HepG2 (cell line): Measurements from ENCODE around the gene GSC2. TPM values are rescaled to one million over a fixed set of nuclear protein-coding genes. Genes with fewer than 3 reads are reported as not detected.

ENCODE experiments used
- BCL6 ChIP-seq: IDR thresholded peaks from 2 replicates; pipeline ENCODE4 v1.6.1; 2016; ENCODE audit warnings: missing genetic modification reagents, missing compliant biosample characterization
- BRCA1 ChIP-seq: sonication (generic); formaldehyde crosslinking; IDR thresholded peaks from 2 replicates; pipeline ENCODE4 v1.4.0; 2020; ENCODE audit warnings: missing genetic modification reagents
- DMAP1 ChIP-seq: IDR thresholded peaks from 2 replicates; pipeline ENCODE4 v1.6.1; 2016
- GABPB1 ChIP-seq: IDR thresholded peaks from 2 replicates; pipeline ENCODE4 v1.6.1; 2016; ENCODE audit warnings: mild to moderate bottlenecking, missing genetic modification reagents, moderate library complexity, missing compliant biosample characterization
- GATA4 ChIP-seq: sonication (generic); IDR thresholded peaks from 2 replicates; pipeline ENCODE4 v1.6.1; 2016; ENCODE audit warnings: antibody characterized with exemption, low read depth, borderline replicate concordance
- IKZF1 ChIP-seq: fragments of 450-650 bp; IDR thresholded peaks from 2 replicates; pipeline ENCODE4 v1.7.1; 2016
- KDM5A ChIP-seq: fragments of 200-600 bp; sonication (generic); IDR thresholded peaks from 2 replicates; pipeline ENCODE4 v1.7.0; 2018; ENCODE audit warnings: antibody characterized with exemption, mild to moderate bottlenecking, low read length, borderline replicate concordance
- MAZ ChIP-seq, 2 experiments: sonication (generic) in 1 of 2; formaldehyde crosslinking in 1 of 2; IDR thresholded peaks; 2 replicates each; pipeline versions ENCODE4 v1.5.0 to v1.6.1; 2012 to 2020; ENCODE audit warnings: low read depth in 2 of 2, mild to moderate bottlenecking in 2 of 2, borderline replicate concordance in 1 of 2, improper control_type of control experiment in 1 of 2, low read length in 1 of 2, missing genetic modification reagents in 1 of 2, moderate library complexity in 1 of 2
- NFYB ChIP-seq: sonication (generic); formaldehyde crosslinking; IDR thresholded peaks from 2 replicates; pipeline ENCODE4 v1.4.0; 2020; ENCODE audit warnings: missing genetic modification reagents
- NR2F2 ChIP-seq: IDR thresholded peaks from 2 replicates; pipeline ENCODE4 v1.6.1; 2012; ENCODE audit warnings: low read depth, inconsistent platforms, borderline replicate concordance
- PHF8 ChIP-seq: sonication (generic); formaldehyde crosslinking; IDR thresholded peaks from 2 replicates; pipeline ENCODE4 v1.5.0; 2020; ENCODE audit warnings: missing genetic modification reagents
- POLR2A ChIP-seq, 2 experiments: IDR thresholded peaks; 2 replicates each; pipeline ENCODE4 v1.6.1; 2011; ENCODE audit warnings: low read depth in 2 of 2, low read length in 2 of 2, mild to moderate bottlenecking in 1 of 2, moderate library complexity in 1 of 2; ENCODE audit not compliant: insufficient read depth in 1 of 2
- RBM39 ChIP-seq: fragments of 200-400 bp; formaldehyde crosslinking; IDR thresholded peaks from one replicate; pipeline ENCODE4 v1.6.1; 2018; ENCODE audit warnings: antibody characterized with exemption, mild to moderate bottlenecking, low read depth, low read length; ENCODE audit not compliant: poor library complexity, severe bottlenecking
- RCOR2 ChIP-seq: IDR thresholded peaks from 2 replicates; pipeline ENCODE4 v1.6.1; 2016; ENCODE audit warnings: missing biosample characterization, missing genetic modification reagents
- TP53 ChIP-seq: sonication (generic); formaldehyde crosslinking; conservative IDR thresholded peaks from 2 replicates; pipeline ENCODE4 v1.4.0; 2020; ENCODE audit warnings: missing genetic modification reagents
- ZBTB1 ChIP-seq: sonication (generic); formaldehyde crosslinking; IDR thresholded peaks from 2 replicates; pipeline ENCODE4 v1.4.0; 2020; ENCODE audit warnings: missing genetic modification reagents, borderline replicate concordance
- ZNF317 ChIP-seq: sonication (generic); formaldehyde crosslinking; IDR thresholded peaks from 2 replicates; pipeline ENCODE4 v1.5.0; 2020; ENCODE audit warnings: mild to moderate bottlenecking, missing genetic modification reagents
- ZNF343 ChIP-seq: sonication (generic); formaldehyde crosslinking; IDR thresholded peaks from 2 replicates; pipeline ENCODE4 v1.4.0; 2020; ENCODE audit warnings: mild to moderate bottlenecking, missing genetic modification reagents
- ZNF775 ChIP-seq: sonication (generic); formaldehyde crosslinking; IDR thresholded peaks from 2 replicates; pipeline ENCODE4 v1.4.0; 2020; ENCODE audit warnings: missing genetic modification reagents, mild to moderate bottlenecking, moderate library complexity, borderline replicate concordance
- polyA plus RNA-seq, 8 experiments: library from polyadenylated mRNA; depleted of rRNA in 3 of 8; stranded (reverse) in 7 of 8; unstranded in 1 of 8; fragments of >200 nt; fragmentation: Illumina TruSeq in 4 of 8; extraction: Trizol in 4 of 8; gene quantifications; 2 replicates each; pipeline versions ENCODE4 v1.2.1 to v1.2.3, GENCODE V29; 2011 to 2016; ENCODE audit warnings: low read depth in 4 of 8, missing spikeins in 1 of 8, mixed read lengths in 1 of 8; ENCODE audit not compliant: insufficient read depth in 1 of 8
- total RNA-seq, 5 experiments: library from RNA; depleted of rRNA; stranded (reverse); fragments of >200 nt; fragmentation: Illumina TruSeq; extraction: Trizol; gene quantifications; 2 replicates each; pipeline ENCODE4 v1.2.3, GENCODE V29; 2016; ENCODE audit warnings: low read depth in 1 of 5
- TF ChIP-seq, protein P1 (sequence below): sonication (generic); formaldehyde crosslinking; IDR thresholded peaks from 2 replicates; pipeline ENCODE4 v1.4.0; 2020; ENCODE audit warnings: mild to moderate bottlenecking, missing genetic modification reagents
- TF ChIP-seq, protein P2 (sequence below): sonication (generic); formaldehyde crosslinking; IDR thresholded peaks from 2 replicates; pipeline ENCODE4 v1.5.1; 2020; ENCODE audit warnings: missing genetic modification reagents, mild to moderate bottlenecking, borderline replicate concordance
- TF ChIP-seq, protein P3 (sequence below): sonication (generic); formaldehyde crosslinking; IDR thresholded peaks from 2 replicates; pipeline ENCODE4 v1.4.0; 2020; ENCODE audit warnings: missing genetic modification reagents

GSC2 gene
- total and polyA plus RNA-seq, 2 of the 13 experiments (the other 11 are each of a cell fraction or from before 2014, with no cell fraction given): not detected

DNA sequence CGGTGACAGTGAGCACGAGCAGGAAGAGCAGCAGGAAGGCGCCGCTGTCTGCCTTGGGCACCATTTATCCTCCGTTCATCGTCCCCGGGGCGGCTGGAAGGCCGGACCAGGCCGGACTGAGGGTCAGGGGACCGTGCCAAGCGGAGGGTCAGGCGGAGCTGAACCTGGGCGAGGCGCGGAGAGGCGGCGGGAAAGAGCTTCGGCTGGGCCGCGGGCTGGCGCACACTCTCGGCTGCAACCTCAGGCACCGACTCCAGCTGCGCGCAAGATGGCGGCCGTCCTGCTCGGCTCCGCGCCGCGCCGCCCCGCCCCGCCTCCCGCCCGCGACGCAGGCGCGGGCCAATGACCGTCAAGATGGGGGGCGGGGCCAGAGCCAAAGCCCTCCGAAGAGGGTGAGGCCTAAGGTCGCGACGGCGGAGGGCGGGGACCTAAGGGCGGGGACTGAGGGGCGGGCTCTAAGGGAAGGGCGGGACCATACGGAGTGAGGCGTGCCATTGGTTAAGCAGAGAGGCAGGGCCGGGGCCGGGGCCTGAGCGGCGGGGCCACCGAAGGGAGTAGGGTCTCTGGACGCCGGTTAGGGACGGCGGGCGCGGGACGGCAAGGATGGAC, 27.8 kb downstream of the GSC2 start, which contains the start of gene DGCR2 (continued):
- TF ChIP-seq NR2F2 (no peak), NFYB (CRISPR knock-in tag) (peak; percentile 61), PHF8 (CRISPR knock-in tag) (peak; percentile 85), GABPB1 (CRISPR knock-in tag) (no peak), ZNF343 (CRISPR knock-in tag) (no peak), RBM39 (no peak), BCL6 (CRISPR knock-in tag) (no peak), TP53 (CRISPR knock-in tag) (no peak), ZNF317 (no peak), KDM5A (peak; percentile 32; the same call in 1 of the 2 replicates), IKZF1 (no peak), POLR2A (IDR thresholded peaks at IDR 0.05; ENCODE audit: insufficient read depth in 1 of 2, low read depth in 2 of 2, low read length in 2 of 2) (peak; percentile 63 to 94), BRCA1 (CRISPR knock-in tag) (no peak), MAZ (IDR thresholded peaks at IDR 0.05; ENCODE audit: borderline replicate concordance, low read depth, low read length) (no peak), MAZ (CRISPR knock-in tag; IDR thresholded peaks at IDR 0.05; ENCODE audit: low read depth) (peak; percentile 63), ZNF775 (CRISPR knock-in tag) (no peak), ZBTB1 (CRISPR knock-in tag) (no peak), DMAP1 (CRISPR knock-in tag) (peak; percentile 20; the same call in 1 of the 2 replicates), GATA4 (no peak), RCOR2 (no peak)
- TF ChIP-seq, protein P1, sequence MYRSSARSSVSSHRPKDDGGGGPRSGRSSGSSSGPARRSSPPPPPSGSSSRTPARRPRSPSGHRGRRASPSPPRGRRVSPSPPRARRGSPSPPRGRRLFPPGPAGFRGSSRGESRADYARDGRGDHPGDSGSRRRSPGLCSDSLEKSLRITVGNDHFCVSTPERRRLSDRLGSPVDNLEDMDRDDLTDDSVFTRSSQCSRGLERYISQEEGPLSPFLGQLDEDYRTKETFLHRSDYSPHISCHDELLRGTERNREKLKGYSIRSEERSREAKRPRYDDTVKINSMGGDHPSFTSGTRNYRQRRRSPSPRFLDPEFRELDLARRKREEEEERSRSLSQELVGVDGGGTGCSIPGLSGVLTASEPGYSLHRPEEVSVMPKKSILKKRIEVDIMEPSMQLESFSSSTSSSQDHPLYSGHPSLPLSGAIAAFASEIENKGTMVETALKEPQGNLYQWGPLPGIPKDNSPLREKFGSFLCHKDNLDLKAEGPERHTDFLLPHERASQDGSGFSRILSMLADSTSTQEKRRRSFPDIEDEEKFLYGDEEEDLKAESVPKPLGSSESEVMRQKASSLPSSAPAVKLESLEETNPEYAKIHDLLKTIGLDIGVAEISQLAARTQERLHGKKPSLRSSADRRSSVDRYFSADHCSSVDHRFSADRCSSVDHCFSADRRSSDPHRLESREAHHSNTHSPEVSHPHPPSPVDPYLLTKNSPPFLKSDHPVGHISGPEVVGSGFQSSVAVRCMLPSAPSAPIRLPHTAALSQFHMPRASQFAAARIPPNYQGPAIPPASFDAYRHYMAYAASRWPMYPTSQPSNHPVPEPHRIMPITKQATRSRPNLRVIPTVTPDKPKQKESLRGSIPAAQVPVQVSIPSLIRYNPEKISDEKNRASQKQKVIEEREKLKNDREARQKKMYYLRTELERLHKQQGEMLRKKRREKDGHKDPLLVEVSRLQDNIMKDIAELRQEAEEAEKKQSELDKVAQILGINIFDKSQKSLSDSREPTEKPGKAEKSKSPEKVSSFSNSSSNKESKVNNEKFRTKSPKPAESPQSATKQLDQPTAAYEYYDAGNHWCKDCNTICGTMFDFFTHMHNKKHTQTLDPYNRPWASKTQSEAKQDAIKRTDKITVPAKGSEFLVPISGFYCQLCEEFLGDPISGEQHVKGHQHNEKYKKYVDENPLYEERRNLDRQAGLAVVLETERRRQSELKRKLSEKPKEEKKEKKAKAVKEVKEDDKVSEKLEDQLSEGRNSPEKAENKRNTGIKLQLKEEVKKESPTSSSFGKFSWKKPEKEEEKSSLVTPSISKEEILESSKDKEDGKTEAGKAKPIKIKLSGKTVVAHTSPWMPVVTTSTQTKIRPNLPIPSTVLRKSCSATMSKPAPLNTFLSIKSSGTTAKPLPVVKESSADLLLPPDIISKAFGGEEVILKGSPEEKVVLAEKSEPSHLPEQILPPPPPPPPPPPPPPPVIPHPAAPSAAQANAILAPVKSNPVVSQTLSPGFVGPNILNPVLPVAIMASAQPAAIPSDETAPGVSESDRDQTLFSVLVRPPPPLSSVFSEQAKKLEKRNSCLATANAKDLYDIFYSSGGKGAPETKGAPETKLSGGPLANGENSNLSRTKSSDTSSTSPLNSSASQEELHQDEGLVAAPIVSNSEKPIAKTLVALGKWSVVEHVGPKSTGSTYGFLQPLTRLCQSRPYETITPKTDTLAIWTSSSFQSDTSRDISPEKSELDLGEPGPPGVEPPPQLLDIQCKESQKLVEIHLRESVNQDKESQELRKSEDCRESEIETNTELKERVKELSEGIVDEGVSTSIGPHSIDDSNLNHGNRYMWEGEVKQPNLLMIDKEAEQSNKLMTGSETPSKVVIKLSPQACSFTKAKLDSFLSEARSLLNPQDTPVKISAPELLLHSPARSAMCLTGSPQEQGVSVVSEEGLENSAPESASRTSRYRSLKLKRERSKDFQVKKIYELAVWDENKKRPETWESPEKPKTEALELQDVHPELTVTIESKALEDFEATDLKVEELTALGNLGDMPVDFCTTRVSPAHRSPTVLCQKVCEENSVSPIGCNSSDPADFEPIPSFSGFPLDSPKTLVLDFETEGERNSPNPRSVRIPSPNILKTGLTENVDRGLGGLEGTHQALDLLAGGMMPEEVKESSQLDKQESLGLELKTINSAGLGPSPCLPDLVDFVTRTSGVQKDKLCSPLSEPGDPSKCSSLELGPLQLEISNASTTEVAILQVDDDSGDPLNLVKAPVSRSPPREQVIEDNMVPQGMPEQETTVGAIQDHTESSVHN (CRISPR knock-in tag): no peak
- TF ChIP-seq, protein P2, sequence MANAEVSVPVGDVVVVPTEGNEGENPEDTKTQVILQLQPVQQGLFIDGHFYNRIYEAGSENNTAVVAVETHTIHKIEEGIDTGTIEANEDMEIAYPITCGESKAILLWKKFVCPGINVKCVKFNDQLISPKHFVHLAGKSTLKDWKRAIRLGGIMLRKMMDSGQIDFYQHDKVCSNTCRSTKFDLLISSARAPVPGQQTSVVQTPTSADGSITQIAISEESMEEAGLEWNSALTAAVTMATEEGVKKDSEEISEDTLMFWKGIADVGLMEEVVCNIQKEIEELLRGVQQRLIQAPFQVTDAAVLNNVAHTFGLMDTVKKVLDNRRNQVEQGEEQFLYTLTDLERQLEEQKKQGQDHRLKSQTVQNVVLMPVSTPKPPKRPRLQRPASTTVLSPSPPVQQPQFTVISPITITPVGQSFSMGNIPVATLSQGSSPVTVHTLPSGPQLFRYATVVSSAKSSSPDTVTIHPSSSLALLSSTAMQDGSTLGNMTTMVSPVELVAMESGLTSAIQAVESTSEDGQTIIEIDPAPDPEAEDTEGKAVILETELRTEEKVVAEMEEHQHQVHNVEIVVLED (CRISPR knock-in tag): peak; percentile 64
- TF ChIP-seq, protein P3, sequence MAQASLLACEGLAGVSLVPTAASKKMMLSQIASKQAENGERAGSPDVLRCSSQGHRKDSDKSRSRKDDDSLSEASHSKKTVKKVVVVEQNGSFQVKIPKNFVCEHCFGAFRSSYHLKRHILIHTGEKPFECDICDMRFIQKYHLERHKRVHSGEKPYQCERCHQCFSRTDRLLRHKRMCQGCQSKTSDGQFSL (CRISPR knock-in tag): no peak
